Endothelial cell of umbilical vein (primary cell): ENCODE results near the gene CUBN. TPM values are rescaled to one million over a fixed set of nuclear protein-coding genes. Genes with fewer than 3 reads are reported as not detected.

Source experiments
- BruUV-seq: library from RNA; stranded (reverse); fragments of 400-500 nt; replicated peaks from 2 replicates; lab custom pipeline; 2021; lab: Mats Ljungman, UMichigan
- CTCF ChIA-PET: fragments of 300-600, 350-600 bp; sonication (Branson Sonifier 250); formaldehyde crosslinking; loops from one replicate; lab custom pipeline; 2021; ENCODE audit warnings: antibody characterized with exemption, inconsistent platforms; lab: Charles Lee
- POLR2A ChIA-PET: fragments of 300-600, 350-600 bp; sonication (Branson Sonifier 250); formaldehyde crosslinking; loops from one replicate; lab custom pipeline; 2021; ENCODE audit warnings: antibody characterized with exemption, inconsistent platforms; lab: Charles Lee
- DNase-seq: peaks from one replicate; pipeline ENCODE4 v3.0.0-alpha.2; 2011; ENCODE audit warnings: low read depth, low spot score
- FAIRE-seq: peaks from 2 replicates; lab custom pipeline; 2011; peaks lifted over from hg19 to GRCh38; lab: Jason Lieb, UNC
- H2AFZ ChIP-seq: 2 replicates; pipeline ENCODE4 v1.6.0; 2012; ENCODE audit warnings: low read depth, low read length, control low read depth, inconsistent platforms
- H3K27ac ChIP-seq: 2 replicates; pipeline ENCODE4 v1.5.1; 2011; ENCODE audit warnings: low read depth, mild to moderate bottlenecking, control low read depth, low read length, moderate library complexity; ENCODE audit not compliant: insufficient read depth
- H3K27me3 ChIP-seq, 2 experiments: 2 replicates each; pipeline versions ENCODE4 v1.6.0 to v1.6.1; 2011; ENCODE audit warnings: low read length in 2 of 2, mixed read lengths in 1 of 2; ENCODE audit not compliant: control insufficient read depth in 2 of 2, insufficient read depth in 2 of 2
- H3K36me3 ChIP-seq, 2 experiments: 2 replicates in 1 of 2; 3 replicates in 1 of 2; pipeline ENCODE4 v1.5.1; 2011; ENCODE audit warnings: low read length in 2 of 2, mild to moderate bottlenecking in 1 of 2, moderate library complexity in 1 of 2; ENCODE audit not compliant: control insufficient read depth in 2 of 2, insufficient read depth in 2 of 2; ENCODE audit errors: extremely low read depth in 1 of 2
- H3K4me1 ChIP-seq: 3 replicates; pipeline ENCODE4 v1.5.1; 2011; ENCODE audit warnings: mild to moderate bottlenecking, low read length; ENCODE audit not compliant: control insufficient read depth, insufficient read depth; ENCODE audit errors: extremely low read depth
- H3K4me2 ChIP-seq: 2 replicates; pipeline ENCODE4 v1.6.1; 2011; ENCODE audit warnings: low read length, control low read depth, mixed read lengths; ENCODE audit not compliant: insufficient read depth
- H3K4me3 ChIP-seq, 3 experiments: fragments of 200-600 bp in 1 of 3; sonication (generic), shearing (Covaris generic) in 1 of 3; replicated peaks in 1 of 3; 2 replicates each; pipeline ENCODE4 v1.5.1; 2011 to 2016; ENCODE audit warnings: control low read depth in 3 of 3, low read length in 3 of 3, mild to moderate bottlenecking in 2 of 3, inconsistent platforms in 1 of 3, low read depth in 1 of 3, moderate library complexity in 1 of 3; ENCODE audit not compliant: insufficient read depth in 1 of 3
- H3K79me2 ChIP-seq: 2 replicates; pipeline ENCODE4 v1.6.0; 2012; ENCODE audit warnings: low read length, inconsistent platforms; ENCODE audit not compliant: control insufficient read depth, insufficient read depth
- H3K9ac ChIP-seq: replicated peaks from 2 replicates; pipeline ENCODE3; 2011; ENCODE audit warnings: low read length, control low read depth; ENCODE audit not compliant: insufficient read depth; ENCODE audit errors: extremely low read depth
- H3K9me1 ChIP-seq: replicated peaks from 3 replicates; pipeline ENCODE4 v1.6.0; 2011; ENCODE audit warnings: mild to moderate bottlenecking, low read length; ENCODE audit not compliant: control insufficient read depth, insufficient read depth; ENCODE audit errors: extremely low read depth
- H3K9me3 ChIP-seq: replicated peaks from 2 replicates; pipeline ENCODE4 v1.5.1; 2012; ENCODE audit warnings: low read length, inconsistent platforms; ENCODE audit not compliant: control insufficient read depth, insufficient read depth
- H4K20me1 ChIP-seq: replicated peaks from 2 replicates; pipeline ENCODE3; 2011; ENCODE audit warnings: mild to moderate bottlenecking, low read length; ENCODE audit not compliant: control insufficient read depth, insufficient read depth; ENCODE audit errors: extremely low read depth
- CTCF ChIP-seq, 2 donors: IDR thresholded peaks; 1 replicate in 1 of 2; 2 replicates in 1 of 2; pipeline ENCODE4 v1.5.1; 2011; ENCODE audit warnings: low read length in 2 of 2, mild to moderate bottlenecking in 2 of 2, moderate library complexity in 2 of 2, control low read depth in 1 of 2, inconsistent platforms in 1 of 2, low read depth in 1 of 2; ENCODE audit not compliant: insufficient read depth in 1 of 2; ENCODE audit errors: extremely low read depth in 1 of 2
- EZH2 ChIP-seq: IDR thresholded peaks from 2 replicates; pipeline ENCODE4 v1.6.1; 2012; ENCODE audit warnings: borderline replicate concordance, low read depth, mild to moderate bottlenecking, moderate library complexity, low read length, inconsistent platforms; ENCODE audit not compliant: severe bottlenecking
- FOS ChIP-seq: IDR thresholded peaks from 2 replicates; pipeline ENCODE4 v1.6.1; 2011; ENCODE audit warnings: mild to moderate bottlenecking, low read length, moderate library complexity, borderline replicate concordance; ENCODE audit not compliant: insufficient read depth
- GATA2 ChIP-seq: IDR thresholded peaks from 2 replicates; pipeline ENCODE4 v1.7.0; 2011; ENCODE audit warnings: low read depth, mild to moderate bottlenecking, moderate library complexity, mixed read lengths, low read length; ENCODE audit not compliant: insufficient read length, insufficient read depth
- JUN ChIP-seq: IDR thresholded peaks from 2 replicates; pipeline ENCODE4 v1.6.1; 2011; ENCODE audit warnings: borderline replicate concordance, low read depth; ENCODE audit not compliant: insufficient read length, insufficient read depth
- MAX ChIP-seq: IDR thresholded peaks from 2 replicates; pipeline ENCODE4 v1.6.1; 2011; ENCODE audit not compliant: insufficient read depth, insufficient read length
- MYC ChIP-seq: IDR thresholded peaks from one replicate; pipeline ENCODE4 v1.6.1; 2011; ENCODE audit warnings: mild to moderate bottlenecking, low read depth, low read length
- POLR2A ChIP-seq: IDR thresholded peaks from 2 replicates; pipeline ENCODE4 v1.6.1; 2012; ENCODE audit warnings: low read depth, mild to moderate bottlenecking, control low read depth, low read length
- POLR2AphosphoS5 ChIP-seq: IDR thresholded peaks from 2 replicates; pipeline ENCODE4 v1.6.1; 2012; ENCODE audit warnings: low read depth, mild to moderate bottlenecking, control low read depth, low read length, moderate library complexity; ENCODE audit not compliant: insufficient read depth
- dilution Hi-C: fragments of 300-500 bp; cut with MboI; formaldehyde crosslinking; loops from one replicate; pipeline ENCODE4 v1.15.0; 2019; ENCODE audit warnings: low sequenced_read_pairs; ENCODE audit not compliant: extremely low pct_ligation_motif_present
- intact Hi-C: fragments of 100-400 bp; cut with micrococcal nuclease; formaldehyde crosslinking; loops from one replicate; pipeline ENCODE4 v1.10.0; 2022
- polyA plus RNA-seq, 4 experiments: library from polyadenylated mRNA; depleted of rRNA in 3 of 4; stranded (reverse) in 3 of 4; unstranded in 1 of 4; fragments of >200 nt; gene quantifications; 2 replicates each; pipeline versions ENCODE4 v1.2.1 to v1.2.3, GENCODE V29; 2011 to 2012; ENCODE audit warnings: missing spikeins in 1 of 4
- total RNA-seq: library from RNA; stranded (reverse); gene quantifications from 2 replicates; pipeline ENCODE4 v1.2.3, GENCODE V29; 2021

CUBN gene
- total and polyA plus RNA-seq, 2 donors (not counting 3 experiments of a cell fraction or from before 2014, with no cell fraction given) = 2.7 to 4.6 TPM

GRCh38 chr10:16867990-16868389 lies 261.6 kb downstream of the CUBN start:
- TF ChIP-seq CTCF (IDR thresholded peaks at IDR 0.05; ENCODE audit: extremely low read depth in 1 of 2, insufficient read depth in 1 of 2, low read depth in 1 of 2, low read length in 2 of 2) (no peak), GATA2 (no peak), MYC (no peak), EZH2 (no peak), POLR2A (no peak), JUN (no peak), POLR2AphosphoS5 (no peak), MAX (no peak), FOS (no peak)
- CTCF ChIA-PET = no interaction called here
- intact Hi-C loops = no loop called here
- Histone ChIP-seq H2AFZ (no peak overlapping the region), H3K27me3 (no peaks in the 10 kb centered on the region), H3K27ac (no peak overlapping the region), H3K36me3 (no peaks in the 10 kb centered on the region), H3K4me2 (no peak overlapping the region), H3K79me2 (no peaks in the 10 kb centered on the region), H3K9ac (no peak overlapping the region), H3K4me1 (no peaks in the 10 kb centered on the region), H4K20me1 (no peaks in the 10 kb centered on the region), H3K9me3 (no peaks in the 10 kb centered on the region), H3K4me3 (no peak overlapping the region), H3K9me1 (no peaks in the 10 kb centered on the region)
- no TSS peak for BruUV-seq
- no peak for DNase-seq
- POLR2A ChIA-PET = no interaction called here
- dilution Hi-C loops = no loop called here
- no peak for FAIRE-seq
